GM12878 (cell line): ENCODE data around the gene TSHZ2. TPM values are rescaled to one million over a fixed set of nuclear protein-coding genes. Genes with fewer than 3 reads are reported as not detected.

Source experiments
- ATAC-seq: fragments of 200-7000 bp; cut with Tn5 transposase; 3 replicates; pipeline ENCODE4 v1.9.1; 2020; ENCODE audit warnings: mild to moderate bottlenecking, moderate library complexity
- BruUV-seq: library from RNA; stranded (reverse); fragments of 400-500 nt; replicated peaks from 2 replicates; lab custom pipeline; 2021; lab: Mats Ljungman, UMichigan
- CTCF ChIA-PET: fragments of 300-600 bp; sonication (Branson Sonifier 250); formaldehyde crosslinking; extraction: SDS; loops from one replicate; lab custom pipeline; 2021; ENCODE audit warnings: inconsistent platforms; lab: Yijun Ruan, JAX
- POLR2A ChIA-PET: fragments of 350-600 bp; formaldehyde crosslinking; extraction: SDS; loops from one replicate; lab custom pipeline; 2021; ENCODE audit warnings: inconsistent platforms; lab: Charles Lee
- RAD21 ChIA-PET: fragments of 300-600 bp; sonication (Branson Sonifier 250); formaldehyde crosslinking; loops from one replicate; lab custom pipeline; 2023; ENCODE audit warnings: antibody characterized with exemption; ENCODE audit not compliant: unreplicated experiment; lab: Charles Lee
- SMC1A ChIA-PET: fragments of 300-600 bp; sonication (Branson Sonifier 250); formaldehyde crosslinking; loops from one replicate; lab custom pipeline; 2023; ENCODE audit not compliant: unreplicated experiment, uncharacterized antibody; lab: Charles Lee
- DNase-seq: peaks from one replicate; pipeline ENCODE4 v3.0.0-alpha.2; 2011; ENCODE audit warnings: low read depth, low spot score
- FAIRE-seq: peaks from 3 replicates; lab custom pipeline; 2011; peaks lifted over from hg19 to GRCh38; lab: Jason Lieb, UNC
- H2AFZ ChIP-seq: 2 replicates; pipeline ENCODE4 v1.6.0; 2011; ENCODE audit warnings: low read depth, low read length, control low read depth; ENCODE audit not compliant: control insufficient read depth
- H3K27ac ChIP-seq: 2 replicates; pipeline ENCODE4 v1.5.1; 2011; ENCODE audit warnings: control low read depth; ENCODE audit not compliant: control insufficient read depth, insufficient read depth
- H3K27me3 ChIP-seq, 2 experiments: replicated peaks in 1 of 2; 2 replicates each; pipeline versions ENCODE4 v1.6.0 to v1.6.1; 2011; ENCODE audit warnings: low read length in 1 of 2; ENCODE audit not compliant: control insufficient read depth in 2 of 2, insufficient read depth in 2 of 2
- H3K36me3 ChIP-seq, 2 experiments: 2 replicates each; pipeline ENCODE4 v1.5.1; 2011; ENCODE audit warnings: low read length in 1 of 2; ENCODE audit not compliant: control insufficient read depth in 2 of 2, insufficient read depth in 2 of 2
- H3K4me1 ChIP-seq: 2 replicates; pipeline ENCODE4 v1.6.1; 2011; ENCODE audit warnings: mild to moderate bottlenecking, low read length, moderate library complexity, mixed read lengths; ENCODE audit not compliant: control insufficient read depth, insufficient read depth
- H3K4me2 ChIP-seq: 2 replicates; pipeline ENCODE4 v1.6.0; 2011; ENCODE audit warnings: control low read depth; ENCODE audit not compliant: control insufficient read depth, insufficient read depth
- H3K4me3 ChIP-seq: fragments of 200-600 bp; sonication (generic); 2 replicates; pipeline ENCODE4 v1.5.1; 2016
- H3K79me2 ChIP-seq: 2 replicates; pipeline ENCODE4 v1.6.0; 2011; ENCODE audit warnings: low read length; ENCODE audit not compliant: control insufficient read depth, insufficient read depth
- H3K9ac ChIP-seq: 2 replicates; pipeline ENCODE4 v1.8.0; 2011; ENCODE audit warnings: low read length, control low read depth, mixed read lengths; ENCODE audit not compliant: control insufficient read depth, insufficient read depth
- H3K9me3 ChIP-seq: replicated peaks from 3 replicates; pipeline ENCODE4 v1.5.1; 2011; ENCODE audit warnings: mild to moderate bottlenecking, low read length; ENCODE audit not compliant: control insufficient read depth, insufficient read depth
- H4K20me1 ChIP-seq: 2 replicates; pipeline ENCODE4 v1.6.0; 2011; ENCODE audit not compliant: control insufficient read depth, insufficient read depth
- GABPA ChIP-seq: IDR thresholded peaks from 2 replicates; pipeline ENCODE4 v1.6.1; 2014; ENCODE audit warnings: antibody characterized with exemption, low read depth, mild to moderate bottlenecking, inconsistent platforms
- IKZF1 ChIP-seq: fragments of 450-650 bp; conservative IDR thresholded peaks from 2 replicates; pipeline ENCODE4 v1.6.1; 2017; ENCODE audit warnings: antibody characterized with exemption, mild to moderate bottlenecking
- NR2C2 ChIP-seq: IDR thresholded peaks from 2 replicates; pipeline ENCODE4 v1.6.1; 2011; ENCODE audit warnings: borderline replicate concordance, low read depth; ENCODE audit not compliant: control insufficient read depth, insufficient read length
- RAD51 ChIP-seq: fragments of 450-650 bp; IDR thresholded peaks from 2 replicates; pipeline ENCODE4 v1.6.1; 2016; ENCODE audit warnings: moderate library complexity, mild to moderate bottlenecking, inconsistent platforms
- RELB ChIP-seq: fragments of 450-650 bp; IDR thresholded peaks from 2 replicates; pipeline ENCODE4 v1.6.1; 2017; ENCODE audit warnings: low read depth, mild to moderate bottlenecking, moderate library complexity
- SPI1 ChIP-seq: IDR thresholded peaks from 2 replicates; pipeline ENCODE4 v1.6.1; 2011; ENCODE audit warnings: low read depth, mild to moderate bottlenecking, low read length, moderate library complexity, borderline replicate concordance; ENCODE audit not compliant: insufficient read depth
- SRF ChIP-seq, 2 experiments: IDR thresholded peaks; 2 replicates each; pipeline ENCODE4 v1.6.1; 2011; ENCODE audit warnings: low read depth in 2 of 2, low read length in 2 of 2, mild to moderate bottlenecking in 1 of 2, moderate library complexity in 1 of 2
- TCF12 ChIP-seq: IDR thresholded peaks from 2 replicates; pipeline ENCODE4 v1.6.1; 2011; ENCODE audit warnings: low read depth, mild to moderate bottlenecking, low read length
- WGBS: methylation state at CpG from one replicate; pipeline ENCODE4 v1.1.6; 2016; ENCODE audit warnings: low lambda C conversion rate; ENCODE audit not compliant: insufficient replicate concordance, insufficient coverage; ENCODE audit errors: missing lambda C conversion rate; 5-methylcytosine and 5-hydroxymethylcytosine counted together
- in situ Hi-C: fragments of 300-500 bp; cut with MboI; formaldehyde crosslinking; loops from 9 replicates; pipeline ENCODE4 v1.14.3; 2018; ENCODE audit warnings: mixed read lengths
- intact Hi-C: fragments of 100-400 bp; cut with micrococcal nuclease; formaldehyde crosslinking; loops from one replicate; pipeline ENCODE4 v1.14.2; 2022; ENCODE audit not compliant: unreplicated experiment
- polyA plus RNA-seq, 11 experiments: library from polyadenylated mRNA; depleted of rRNA in 4 of 11; unstranded in 6 of 11; stranded (reverse) in 5 of 11; fragments of >200 nt; fragmentation: Nextera tagmentation in 4 of 11; fragmentation: Illumina TruSeq in 1 of 11; extraction: Ambion mirVana in 4 of 11; extraction: Trizol in 1 of 11; gene quantifications; 1 replicate in 1 of 11; 2 replicates in 10 of 11; pipeline versions ENCODE4 v1.2.1 to v1.2.3, GENCODE V29; 2011 to 2016; ENCODE audit warnings: inconsistent platforms in 2 of 11, missing spikeins in 2 of 11, low read depth in 1 of 11
- total RNA-seq, 4 experiments: library from RNA; depleted of rRNA in 3 of 4; stranded (reverse); fragments of >200 nt in 3 of 4; fragmentation: Illumina TruSeq in 1 of 4; extraction: Trizol in 1 of 4; gene quantifications; 2 replicates each; pipeline versions ENCODE4 v1.2.1 to v1.2.3, GENCODE V29; 2013 to 2021

TSHZ2 gene
- total and polyA plus RNA-seq, 10 of the 15 experiments (the other 5 are each of a cell fraction or from before 2014, with no cell fraction given), result 0.01 to 0.86 (median 0.13) TPM; not detected in 2

DNA sequence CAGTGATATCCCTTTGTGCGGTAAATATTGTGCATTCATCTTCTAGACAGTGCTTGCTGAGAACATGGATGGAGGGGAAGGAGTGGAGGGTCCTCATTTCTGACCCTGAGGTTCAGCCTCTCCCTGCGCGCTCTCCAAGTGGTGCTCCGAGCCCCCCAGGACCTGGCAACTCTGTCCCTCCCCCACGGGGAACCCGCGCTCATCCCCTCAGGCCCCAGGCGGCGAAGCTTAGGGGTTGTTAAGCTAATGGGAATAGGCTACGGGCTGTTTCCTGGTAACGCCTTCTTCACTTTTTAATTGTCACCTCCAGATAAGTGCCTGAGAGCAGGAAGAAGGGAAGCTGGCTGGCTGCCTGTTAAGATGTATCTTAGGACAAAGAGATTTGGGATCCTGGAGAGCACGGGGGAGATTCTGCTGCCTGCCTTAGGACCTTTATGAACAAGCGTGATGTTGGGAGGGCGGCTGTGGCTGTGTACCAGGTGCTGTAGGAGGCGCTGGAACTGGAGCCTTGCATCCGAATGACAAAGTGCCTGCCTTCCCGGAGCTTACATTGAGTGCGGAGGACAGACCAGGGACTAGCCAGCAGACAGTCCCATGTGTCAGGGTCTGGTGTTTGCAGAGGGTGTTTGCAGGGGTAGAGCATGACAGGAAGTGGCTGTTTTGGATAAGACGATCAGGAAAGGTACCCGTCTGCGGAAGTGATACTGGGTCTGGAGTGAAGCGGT lies 11.7 kb downstream of the TSHZ2 start:
- Histone ChIP-seq H3K36me3 (no peaks in the 10 kb centered on the region), H3K9me3 (no peaks in the 10 kb centered on the region), H3K4me3 (no peak overlapping the region), H3K9ac (no peak overlapping the region), H3K27me3 (peaks cover 0 to 2% of the 10 kb centered on the region in 2 experiments; a peak in 1 of 4 replicates), H4K20me1 (no peaks in the 10 kb centered on the region), H2AFZ (no peak overlapping the region), H3K4me1 (no peaks in the 10 kb centered on the region), H3K79me2 (no peaks in the 10 kb centered on the region), H3K27ac (no peak overlapping the region), H3K4me2 (no peak overlapping the region)
- FAIRE-seq, result no peak
- SMC1A ChIA-PET, result no interaction called here
- CTCF ChIA-PET, result no interaction called here
- BruUV-seq, result no TSS peak
- WGBS, result 86% methylated on average over 22 of the region's 22 CpGs
- POLR2A ChIA-PET, result no interaction called here
- no peak for TF ChIP-seq SRF (IDR thresholded peaks at IDR 0.05; ENCODE audit: low read depth in 2 of 2, low read length in 2 of 2)
- TF ChIP-seq RELB, result no peak
- TF ChIP-seq IKZF1, result no peak
- no peak for TF ChIP-seq GABPA
- peak; percentile 13; the same call in 1 of the 2 replicates for TF ChIP-seq SPI1
- no peak for TF ChIP-seq NR2C2
- no peak for TF ChIP-seq RAD51
- TF ChIP-seq TCF12, result no peak
- peak; percentile 36 for ATAC-seq
- DNase-seq, result no peak
- RAD21 ChIA-PET, result no interaction called here
- in situ Hi-C loops (no loop called here), intact Hi-C loops (no loop called here)
